HG03354 (cell line): Measurements from ENCODE around the gene PLEKHG5.
"Not testable (repeated sequence)": the region's sequence is repeated elsewhere in the genome, so short reads cannot be mapped to it uniquely, and the experiment has no call there.

Source experiments
- ATAC-seq: cut with Tn5 transposase; IDR thresholded peaks from one replicate; pipeline ENCODE4 v1.9.1; 2021; ENCODE audit warnings: mild to moderate bottlenecking; ENCODE audit not compliant: unreplicated experiment, poor library complexity, severe bottlenecking

Gene PLEKHG5

GRCh38 chr1:6453895-6454855 is 37.3 kb downstream of the PLEKHG5 start:
- ATAC-seq = not testable (repeated sequence)

- ATAC-seq = no peak
Observed at GRCh38 chr1:6450943-6451373, 40.5 kb downstream of the PLEKHG5 start.

- not testable (repeated sequence) for ATAC-seq
Observed at GRCh38 chr1:6450486-6450885, 41.0 kb downstream of the PLEKHG5 start.

- no peak for ATAC-seq
Observed at GRCh38 chr1:6450005-6450450, 41.4 kb downstream of the PLEKHG5 start.

- ATAC-seq = no peak
Observed at GRCh38 chr1:6448749-6449631, 42.5 kb downstream of the PLEKHG5 start.

GRCh38 chr1:6447818-6448748 is 43.4 kb downstream of the PLEKHG5 start:
- no peak for ATAC-seq

- ATAC-seq = no peak
Observed at GRCh38 chr1:6447016-6447817, 44.2 kb downstream of the PLEKHG5 start.

- no peak for ATAC-seq
Observed at GRCh38 chr1:6446665-6447015, 44.8 kb downstream of the PLEKHG5 start.

GRCh38 chr1:6445929-6446328 is 45.5 kb downstream of the PLEKHG5 start:
- not testable (repeated sequence) for ATAC-seq

- no peak for ATAC-seq
Observed at GRCh38 chr1:6445062-6445763, 46.3 kb downstream of the PLEKHG5 start.

GRCh38 chr1:6444377-6444776 is 47.1 kb downstream of the PLEKHG5 start:
- ATAC-seq = no peak

GRCh38 chr1:6443339-6444115 is 47.9 kb downstream of the PLEKHG5 start:
- no peak for ATAC-seq

- no peak for ATAC-seq
Observed at GRCh38 chr1:6441586-6441985, 49.9 kb downstream of the PLEKHG5 start.

GRCh38 chr1:6440198-6441126 is 51.0 kb downstream of the PLEKHG5 start:
- peak; percentile 48 for ATAC-seq

- peak; percentile 49 for ATAC-seq
Observed at GRCh38 chr1:6438047-6438525, 53.4 kb downstream of the PLEKHG5 start.
